Right cardiac atrium (tissue), 5 donors: Measurements from ENCODE around the gene KIR2DL3. TPM values are rescaled to one million over a fixed set of nuclear protein-coding genes. Genes with fewer than 3 reads are reported as not detected.
"Not testable (repeated sequence)": the region's sequence is repeated elsewhere in the genome, so short reads cannot be mapped to it uniquely, and the experiment has no call there.

Source experiments
- ATAC-seq, 2 donors: fragments of 200-7000 bp; cut with Tn5 transposase; one replicate each; pipeline versions ENCODE4 v1.8.0 to v1.9.1; 2020; ENCODE audit warnings: moderate library complexity in 2 of 2, mild to moderate bottlenecking in 1 of 2
- DNase-seq, 3 donors: peaks; one replicate each; pipeline ENCODE4 v3.0.0-alpha.2; 2020
- H3K27ac ChIP-seq: one replicate; pipeline ENCODE4 v1.5.1; 2013; ENCODE audit warnings: mild to moderate bottlenecking, low read length, control low read depth, moderate library complexity
- H3K27me3 ChIP-seq: one replicate; pipeline ENCODE4 v1.6.1; 2013; ENCODE audit not compliant: control insufficient read depth, insufficient read depth
- H3K4me1 ChIP-seq: one replicate; pipeline ENCODE4 v1.6.1; 2013; ENCODE audit warnings: low read length; ENCODE audit not compliant: control insufficient read depth, insufficient read depth
- H3K4me3 ChIP-seq: one replicate; pipeline ENCODE4 v1.5.1; 2013; ENCODE audit warnings: low read length, control low read depth
- H3K9me3 ChIP-seq: one replicate; pipeline ENCODE4 v1.6.1; 2013; ENCODE audit warnings: low read length; ENCODE audit not compliant: control insufficient read depth
- WGBS: extraction: QIAGEN DNeasy Blood & Tissue Kit; methylation state at CpG from one replicate; pipeline ENCODE4 v1.1.7; 2013; 5-methylcytosine and 5-hydroxymethylcytosine counted together
- intact Hi-C, 4 donors: fragments of 100-400 bp; cut with DNase I; formaldehyde crosslinking; loops; one replicate each; pipeline versions ENCODE4 v1.11.0 to v1.14.0; 2022 to 2023
- long read RNA-seq, 4 donors: library from polyadenylated mRNA; unstranded; transcript quantifications; one replicate each; pipeline ENCODE4 v2.0.0, GENCODE V29; 2020 to 2021
- polyA plus RNA-seq: library from polyadenylated mRNA; stranded (reverse); fragments of 200-250 nt; gene quantifications from one replicate; pipeline ENCODE4 v1.2.3, GENCODE V29; 2013
- total RNA-seq, 4 donors: library from RNA; stranded (reverse); fragmentation: NEBNext Ultra II Directional; extraction: Animal tissue kit (Norgen Biotek cat#: 25700); gene quantifications; one replicate each; pipeline ENCODE4 v1.2.1, GENCODE V29; 2021
- donor health status: healthy with polysubstance abuse.
- donor health status: DM: no; HTN: yes; CAD: no.
- donor health status: DM: no; HTN: no; CAD: no.
- donor health status: DM: no; HTN: yes; CAD: no; lungs with severe emphysema.
- donor health status: DM: yes; HTN: yes; CAD: no.

Gene KIR2DL3
- total RNA-seq (not detected), polyA plus RNA-seq (0.07 TPM)
- long read RNA-seq, donor 1, partial matches to known transcripts, result 1 of 1 reads
- long read RNA-seq, donor 1, other reads (novel, unspliced or antisense), result 0 of 1 reads
- long read RNA-seq, donor 2, partial matches to known transcripts, result 0 of 1 reads
- long read RNA-seq, donor 2, other reads (novel, unspliced or antisense), result 0 of 1 reads
- long read RNA-seq, donor 3, result 0 reads
- long read RNA-seq, donor 4, result 0 reads

GRCh38 chr19:54738306-54738705 lies at the start of gene KIR2DL3:
Gene KIR2DL3, plus strand, starts transcription at chr19:54738513. Its CDS starts 33 bp downstream, at chr19:54738546.
- intact Hi-C loops, result loop anchor here in 2 of 4 donors (5.0 kb wide), 1 partner anchor 109 kb away; no protein-coding TSS in a partner anchor
- 89% methylated on average over 16 of the region's 16 CpGs for WGBS
- H3K4me1 ChIP-seq, H3K27ac ChIP-seq, ATAC-seq, DNase-seq, H3K27me3 ChIP-seq, H3K4me3 ChIP-seq, H3K9me3 ChIP-seq: not testable (repeated sequence)

GRCh38 chr19:54691582-54692297 lies 46.6 kb upstream of the KIR2DL3 start:
- DNase-seq, result no peak
- no peak overlapping the region for H3K4me3 ChIP-seq
- no peaks in the 10 kb centered on the region for H3K27me3 ChIP-seq
- WGBS, result 75% methylated on average over 9 of the region's 9 CpGs
- no peak for ATAC-seq
- intact Hi-C loops, result no loop called here
- H3K27ac ChIP-seq, result no peak overlapping the region
- H3K4me1 ChIP-seq, result no peaks in the 10 kb centered on the region
- no peaks in the 10 kb centered on the region for H3K9me3 ChIP-seq

DNA sequence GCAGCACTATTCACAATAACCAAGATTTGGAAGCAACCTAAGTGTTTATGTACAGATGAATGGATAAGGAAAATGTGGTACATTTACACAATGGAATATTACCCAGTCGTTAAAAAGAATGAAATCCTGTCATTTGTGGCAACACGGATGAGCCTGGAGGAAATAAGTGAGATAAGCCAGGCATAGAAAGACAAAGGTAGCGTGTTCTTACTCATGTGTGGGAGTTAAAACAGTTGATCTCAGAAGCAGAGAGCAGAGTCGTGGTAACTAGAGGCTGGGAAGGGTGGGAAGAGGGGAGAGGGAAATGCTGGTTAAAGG lies 46.1 kb upstream of the KIR2DL3 start:
- H3K4me3 ChIP-seq, result no peak overlapping the region
- intact Hi-C loops, result no loop called here
- H3K4me1 ChIP-seq, result no peaks in the 10 kb centered on the region
- 56% methylated on average over 4 of the region's 4 CpGs for WGBS
- no peak overlapping the region for H3K27ac ChIP-seq
- no peaks in the 10 kb centered on the region for H3K27me3 ChIP-seq
- H3K9me3 ChIP-seq, result no peaks in the 10 kb centered on the region
- ATAC-seq (no peak), DNase-seq (no peak)

DNA sequence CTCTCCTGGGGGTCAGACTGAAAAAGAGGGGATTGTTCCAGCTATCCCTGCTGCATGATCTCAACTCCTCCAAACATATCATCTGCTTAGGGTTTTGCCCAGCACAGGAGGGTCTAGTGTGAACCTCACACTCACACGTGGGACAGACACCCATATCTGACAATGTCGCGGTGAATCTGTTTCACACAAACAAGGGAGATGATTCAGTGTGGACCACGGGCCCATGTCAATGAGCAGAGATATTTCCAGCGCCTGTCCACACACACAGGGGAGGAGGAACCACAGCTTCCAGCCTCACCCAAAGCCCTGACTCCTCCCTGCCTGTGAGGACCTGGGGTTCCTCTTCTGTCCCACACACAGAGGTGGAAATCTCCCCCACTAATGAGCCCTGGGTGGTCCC lies 43.7 kb upstream of the KIR2DL3 start:
- Histone ChIP-seq H3K27ac (no peak overlapping the region), H3K4me3 (no peak overlapping the region), H3K4me1 (no peaks in the 10 kb centered on the region), H3K27me3 (no peaks in the 10 kb centered on the region), H3K9me3 (no peaks in the 10 kb centered on the region)
- intact Hi-C loops, result no loop called here
- 73% methylated on average over 5 of the region's 5 CpGs for WGBS
- DNase-seq (no peak), ATAC-seq (no peak)

DNA sequence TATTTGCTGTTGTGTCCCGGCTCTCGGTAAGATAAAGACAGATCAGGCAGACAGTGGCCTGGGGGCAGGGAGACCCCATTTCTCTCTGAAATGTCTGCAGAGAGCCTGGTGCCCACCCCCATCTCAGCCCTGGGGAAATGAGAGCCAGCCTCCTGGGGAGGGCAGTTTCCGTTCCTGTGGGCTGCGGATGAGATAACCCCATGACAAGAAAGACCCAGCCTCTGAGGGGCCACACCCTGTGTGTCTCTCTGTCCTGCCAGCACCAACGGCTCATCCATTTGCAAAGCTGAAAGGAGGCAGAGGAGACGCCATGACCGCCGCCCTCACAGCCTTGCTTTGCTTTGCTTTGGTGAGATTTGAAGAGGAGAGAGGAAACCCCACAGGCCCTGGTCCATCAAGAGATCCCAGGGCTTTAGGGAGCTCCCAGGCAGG lies 42.2 kb upstream of the KIR2DL3 start:
- 55% methylated on average over 8 of the region's 8 CpGs for WGBS
- Histone ChIP-seq H3K4me3 (no peak overlapping the region), H3K4me1 (no peaks in the 10 kb centered on the region), H3K27ac (no peak overlapping the region), H3K27me3 (no peaks in the 10 kb centered on the region), H3K9me3 (no peaks in the 10 kb centered on the region)
- DNase-seq (no peak), ATAC-seq (no peak)
- intact Hi-C loops, result no loop called here

- intact Hi-C loops, result no loop called here
- Histone ChIP-seq H3K4me1 (no peaks in the 10 kb centered on the region), H3K9me3 (no peaks in the 10 kb centered on the region), H3K27me3 (no peaks in the 10 kb centered on the region), H3K4me3 (no peak overlapping the region), H3K27ac (no peak overlapping the region)
- ATAC-seq (no peak), DNase-seq (no peak)
- 30% methylated on average over 2 of the region's 2 CpGs for WGBS
Observed at GRCh38 chr19:54696766-54697165, 41.5 kb upstream of the KIR2DL3 start.

DNA sequence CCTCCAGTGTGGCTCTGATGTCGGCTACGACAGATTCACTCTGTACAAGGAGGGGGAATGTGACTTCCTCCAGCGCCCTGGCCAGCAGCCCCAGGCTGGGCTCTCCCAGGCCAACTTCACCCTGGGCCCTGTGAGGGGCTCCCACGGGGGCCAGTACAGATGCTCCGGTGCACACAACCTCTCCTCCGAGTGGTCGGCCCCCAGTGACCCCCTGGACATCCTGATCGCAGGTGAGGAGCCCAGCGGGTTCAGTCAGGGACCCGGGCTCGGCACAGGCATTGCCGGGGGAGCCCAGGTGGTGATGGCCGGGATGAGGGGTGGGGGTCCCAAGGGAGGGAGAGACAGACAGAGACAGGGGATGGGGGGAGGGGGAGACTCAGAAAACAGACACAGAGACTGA lies 40.6 kb upstream of the KIR2DL3 start:
- ATAC-seq, H3K4me1 ChIP-seq, intact Hi-C loops, H3K4me3 ChIP-seq, H3K27ac ChIP-seq, H3K9me3 ChIP-seq, DNase-seq, H3K27me3 ChIP-seq: not testable (repeated sequence)
- 85% methylated on average over 13 of the region's 13 CpGs for WGBS

GRCh38 chr19:54704928-54705327 lies 33.4 kb upstream of the KIR2DL3 start:
- ATAC-seq, result no peak
- no peak for DNase-seq
- 80% methylated on average over 8 of the region's 8 CpGs for WGBS
- H3K4me1 ChIP-seq, result no peaks in the 10 kb centered on the region
- no peak overlapping the region for H3K4me3 ChIP-seq
- no peaks in the 10 kb centered on the region for H3K27me3 ChIP-seq
- intact Hi-C loops, result no loop called here
- no peaks in the 10 kb centered on the region for H3K9me3 ChIP-seq
- no peak overlapping the region for H3K27ac ChIP-seq

DNA sequence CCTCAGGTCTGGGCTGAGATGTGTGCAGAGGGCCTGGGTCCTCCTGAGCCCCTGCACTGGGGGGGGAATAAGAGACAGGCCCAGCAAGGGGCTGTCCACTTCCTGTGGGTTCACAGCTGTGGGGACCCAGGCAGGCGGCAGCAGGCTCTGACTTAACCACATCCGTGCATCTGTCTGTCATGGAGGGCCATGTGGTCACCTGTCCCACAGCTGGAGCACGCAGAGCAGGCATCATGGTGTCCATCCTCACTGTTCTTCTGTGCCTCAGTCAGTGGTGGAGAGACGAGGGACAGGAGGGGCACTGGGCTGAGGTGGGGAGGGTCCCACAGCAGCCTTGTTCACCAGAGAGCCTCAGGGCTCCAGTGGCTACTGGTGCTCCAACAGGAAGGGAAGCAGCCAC lies 30.4 kb upstream of the KIR2DL3 start:
- no peaks in the 10 kb centered on the region for H3K27me3 ChIP-seq
- no peak overlapping the region for H3K4me3 ChIP-seq
- intact Hi-C loops, result no loop called here
- ATAC-seq (no peak), DNase-seq (no peak)
- no peaks in the 10 kb centered on the region for H3K9me3 ChIP-seq
- WGBS, result 56% methylated on average over 4 of the region's 4 CpGs
- no peak overlapping the region for H3K27ac ChIP-seq
- no peaks in the 10 kb centered on the region for H3K4me1 ChIP-seq

DNA sequence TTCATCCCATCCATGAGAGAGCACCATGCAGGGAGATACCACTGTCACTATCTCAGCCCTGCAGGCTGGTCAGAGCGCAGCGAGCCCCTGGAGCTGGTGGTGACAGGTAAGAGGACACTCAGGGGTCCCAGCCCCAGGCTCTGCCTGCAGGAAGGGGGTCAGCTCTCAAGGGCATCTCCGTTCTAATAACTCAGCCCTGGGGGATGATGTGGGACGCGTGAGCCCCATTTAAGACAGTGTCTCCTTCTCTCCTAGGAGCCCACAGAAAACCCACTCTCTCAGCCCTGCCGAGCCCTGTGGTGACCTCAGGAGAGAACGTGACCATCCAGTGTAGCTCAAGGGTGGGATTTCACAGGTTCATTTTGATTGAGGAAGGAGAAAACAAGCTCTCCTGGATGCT lies 29.5 kb upstream of the KIR2DL3 start:
- H3K9me3 ChIP-seq, result no peaks in the 10 kb centered on the region
- no peak overlapping the region for H3K4me3 ChIP-seq
- no peaks in the 10 kb centered on the region for H3K27me3 ChIP-seq
- no peaks in the 10 kb centered on the region for H3K4me1 ChIP-seq
- DNase-seq (no peak), ATAC-seq (no peak)
- H3K27ac ChIP-seq, result no peak overlapping the region
- intact Hi-C loops, result no loop called here
- WGBS, result 84% methylated on average over 7 of the region's 7 CpGs

DNA sequence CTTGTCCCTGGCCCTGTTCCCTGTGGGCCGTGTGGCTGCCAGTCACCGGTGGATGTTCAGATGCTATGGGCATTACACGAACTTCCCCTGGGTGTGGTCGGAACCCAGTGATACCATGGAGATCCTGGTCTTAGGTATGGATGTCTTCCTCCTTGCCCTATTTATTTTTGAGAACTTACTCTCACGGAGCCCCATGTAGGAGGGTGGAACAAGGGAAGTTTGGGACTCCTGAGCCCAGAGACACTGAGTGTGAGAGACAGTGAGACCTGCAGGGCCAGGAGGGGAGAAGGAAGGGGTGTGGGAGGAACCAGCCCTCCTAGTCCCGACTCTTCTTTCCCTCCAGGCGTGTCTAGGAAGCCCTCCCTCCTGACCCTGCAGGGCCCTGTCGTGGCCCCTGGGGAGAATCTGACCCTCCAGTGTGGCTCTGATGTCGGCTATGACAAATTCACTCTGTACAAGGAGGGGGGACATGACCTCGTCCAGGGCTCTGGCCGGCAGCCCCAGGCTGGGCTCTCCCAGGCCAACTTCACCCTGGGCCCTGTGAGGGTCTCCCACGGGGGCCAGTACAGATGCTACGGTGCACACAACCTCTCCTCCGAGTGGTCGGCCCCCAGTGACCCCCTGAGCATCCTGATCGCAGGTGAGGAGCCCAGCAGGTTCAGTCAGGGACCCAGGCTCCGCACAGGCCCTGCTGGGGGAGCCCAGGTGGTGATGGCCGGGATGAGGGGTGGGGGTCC lies 28.9 kb upstream of the KIR2DL3 start:
- H3K4me1 ChIP-seq, result no peaks in the 10 kb centered on the region
- DNase-seq (no peak), ATAC-seq (no peak)
- intact Hi-C loops, result no loop called here
- WGBS, result 71% methylated on average over 18 of the region's 18 CpGs
- no peaks in the 10 kb centered on the region for H3K9me3 ChIP-seq
- no peaks in the 10 kb centered on the region for H3K27me3 ChIP-seq
- H3K4me3 ChIP-seq, result no peak overlapping the region
- no peak overlapping the region for H3K27ac ChIP-seq
